ENCODE measurements around the gene GEMIN8.

DNA sequence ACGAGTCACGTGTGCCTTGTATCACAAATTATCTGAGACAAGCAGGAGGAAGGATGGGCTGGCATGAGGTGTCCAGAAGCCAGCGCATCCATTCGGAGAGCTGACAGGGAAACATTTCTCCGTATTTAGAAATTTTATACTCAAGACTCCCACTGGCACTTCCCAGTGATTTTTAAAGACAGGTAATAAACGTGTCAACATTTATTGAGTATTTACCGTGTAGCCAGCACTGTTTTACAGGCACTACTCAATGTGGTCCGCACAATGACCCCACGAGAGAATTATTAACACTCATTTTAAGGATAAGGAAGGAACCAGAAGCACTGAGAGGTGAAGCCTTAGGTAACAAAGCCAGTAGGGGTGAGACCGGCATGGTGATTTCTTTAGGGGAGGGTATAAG, 23.2 kb downstream of the GEMIN8 start:
- TF ChIP-seq POLR2A (IDR thresholded peaks at IDR 0.05) = no peak
- TF ChIP-seq, protein P1, sequence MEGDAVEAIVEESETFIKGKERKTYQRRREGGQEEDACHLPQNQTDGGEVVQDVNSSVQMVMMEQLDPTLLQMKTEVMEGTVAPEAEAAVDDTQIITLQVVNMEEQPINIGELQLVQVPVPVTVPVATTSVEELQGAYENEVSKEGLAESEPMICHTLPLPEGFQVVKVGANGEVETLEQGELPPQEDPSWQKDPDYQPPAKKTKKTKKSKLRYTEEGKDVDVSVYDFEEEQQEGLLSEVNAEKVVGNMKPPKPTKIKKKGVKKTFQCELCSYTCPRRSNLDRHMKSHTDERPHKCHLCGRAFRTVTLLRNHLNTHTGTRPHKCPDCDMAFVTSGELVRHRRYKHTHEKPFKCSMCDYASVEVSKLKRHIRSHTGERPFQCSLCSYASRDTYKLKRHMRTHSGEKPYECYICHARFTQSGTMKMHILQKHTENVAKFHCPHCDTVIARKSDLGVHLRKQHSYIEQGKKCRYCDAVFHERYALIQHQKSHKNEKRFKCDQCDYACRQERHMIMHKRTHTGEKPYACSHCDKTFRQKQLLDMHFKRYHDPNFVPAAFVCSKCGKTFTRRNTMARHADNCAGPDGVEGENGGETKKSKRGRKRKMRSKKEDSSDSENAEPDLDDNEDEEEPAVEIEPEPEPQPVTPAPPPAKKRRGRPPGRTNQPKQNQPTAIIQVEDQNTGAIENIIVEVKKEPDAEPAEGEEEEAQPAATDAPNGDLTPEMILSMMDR (IDR thresholded peaks at IDR 0.05) = no peak
